Measurements from ENCODE around the gene CCT3. TPM values are rescaled to one million over a fixed set of nuclear protein-coding genes. Genes with fewer than 3 reads are reported as not detected.

The CCT3 gene
- total RNA-seq, 1 experiment from 2014 or later: 619 TPM

DNA sequence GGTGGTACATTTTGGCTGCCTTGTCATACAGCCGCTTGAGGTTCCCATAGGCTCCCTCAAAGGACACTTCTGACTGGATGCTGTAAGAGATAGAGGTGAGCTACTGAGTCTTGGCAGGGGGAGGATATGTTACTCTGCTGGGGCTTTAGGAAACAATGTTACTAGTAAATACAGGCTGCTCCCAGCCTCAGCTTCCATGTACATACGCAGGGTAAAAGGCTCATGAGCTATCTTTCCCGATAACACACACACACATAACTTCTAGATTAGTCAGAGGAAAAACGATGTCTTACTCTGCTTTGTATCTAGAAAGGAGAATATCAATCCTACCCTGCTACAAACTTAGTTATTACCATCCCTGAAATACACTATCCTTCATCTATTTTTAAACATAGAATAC is 69.8 kb downstream of the CCT3 start:
- Histone ChIP-seq H3K4me1 (ENCODE audit: control insufficient read depth in 1 of 2, insufficient read depth in 2 of 2, low read length in 2 of 2) (peaks cover 0 to 5% of the 10 kb centered on the region in 2 experiments; a peak in 2 of 4 replicates), H2AFZ (ENCODE audit: low read depth, low read length, poor library complexity, severe bottlenecking) (no peak overlapping the region), H3K36me3 (ENCODE audit: control insufficient read depth in 1 of 2, insufficient read depth in 2 of 2, low read length in 2 of 2) (peaks cover 58 to 72% of the 10 kb centered on the region in 2 experiments), H3K4me2 (ENCODE audit: low read length) (no peak overlapping the region), H3K27ac (ENCODE audit: low read depth, low read length) (no peak overlapping the region), H3K9ac (ENCODE audit: low read length) (no peak overlapping the region), H3K9me3 (ENCODE audit: control insufficient read depth in 1 of 2, insufficient read depth in 1 of 2, low read depth in 1 of 2, low read length in 2 of 2) (no peaks in the 10 kb centered on the region), H3K9me2 (ENCODE audit: insufficient read depth) (no peaks in the 10 kb centered on the region), H4K20me1 (ENCODE audit: insufficient read depth) (no peaks in the 10 kb centered on the region; the same call in 1 of the 2 replicates), H3K79me2 (ENCODE audit: insufficient read depth, low read length) (peaks cover 19% of the 10 kb centered on the region; the same call in 1 of the 2 replicates), H3K4me3 (replicated peaks in 1 of 2; ENCODE audit: low read depth in 1 of 2, low read length in 2 of 2) (no peak overlapping the region), H3K27me3 (ENCODE audit: insufficient read depth, low read length) (no peaks in the 10 kb centered on the region)
- DNase-seq (ENCODE audit: low read depth, low spot score) (no peak), ATAC-seq (no peak)
- TF ChIP-seq ZNF274 (IDR thresholded peaks at IDR 0.05; ENCODE audit: low read depth, low read length) (no peak), CBX3 (IDR thresholded peaks at IDR 0.05; ENCODE audit: low read depth) (no peak), CEBPB (IDR thresholded peaks at IDR 0.05; ENCODE audit: low read depth) (no peak), YY1 (IDR thresholded peaks at IDR 0.05; ENCODE audit: extremely low read depth, insufficient replicate concordance, low read depth, low read length) (no peak), ZFX (IDR thresholded peaks at IDR 0.05) (no peak), EGR1 (IDR thresholded peaks at IDR 0.05; ENCODE audit: low read depth) (no peak), EZH2 (IDR thresholded peaks at IDR 0.05) (no peak), TCF7L2 (IDR thresholded peaks at IDR 0.05; ENCODE audit: borderline replicate concordance, extremely low read depth, insufficient read depth, insufficient read length) (no peak), EZH2phosphoT487 (IDR thresholded peaks at IDR 0.05; ENCODE audit: borderline replicate concordance) (no peak), POLR2A (IDR thresholded peaks at IDR 0.05; ENCODE audit: borderline replicate concordance, extremely low read depth, insufficient read depth, insufficient read length) (no peak), POLR2AphosphoS5 (IDR thresholded peaks at IDR 0.05; ENCODE audit: low read depth, low read length) (no peak), FOSL1 (IDR thresholded peaks at IDR 0.05; ENCODE audit: low read depth) (no peak)
- TF ChIP-seq, protein P1, sequence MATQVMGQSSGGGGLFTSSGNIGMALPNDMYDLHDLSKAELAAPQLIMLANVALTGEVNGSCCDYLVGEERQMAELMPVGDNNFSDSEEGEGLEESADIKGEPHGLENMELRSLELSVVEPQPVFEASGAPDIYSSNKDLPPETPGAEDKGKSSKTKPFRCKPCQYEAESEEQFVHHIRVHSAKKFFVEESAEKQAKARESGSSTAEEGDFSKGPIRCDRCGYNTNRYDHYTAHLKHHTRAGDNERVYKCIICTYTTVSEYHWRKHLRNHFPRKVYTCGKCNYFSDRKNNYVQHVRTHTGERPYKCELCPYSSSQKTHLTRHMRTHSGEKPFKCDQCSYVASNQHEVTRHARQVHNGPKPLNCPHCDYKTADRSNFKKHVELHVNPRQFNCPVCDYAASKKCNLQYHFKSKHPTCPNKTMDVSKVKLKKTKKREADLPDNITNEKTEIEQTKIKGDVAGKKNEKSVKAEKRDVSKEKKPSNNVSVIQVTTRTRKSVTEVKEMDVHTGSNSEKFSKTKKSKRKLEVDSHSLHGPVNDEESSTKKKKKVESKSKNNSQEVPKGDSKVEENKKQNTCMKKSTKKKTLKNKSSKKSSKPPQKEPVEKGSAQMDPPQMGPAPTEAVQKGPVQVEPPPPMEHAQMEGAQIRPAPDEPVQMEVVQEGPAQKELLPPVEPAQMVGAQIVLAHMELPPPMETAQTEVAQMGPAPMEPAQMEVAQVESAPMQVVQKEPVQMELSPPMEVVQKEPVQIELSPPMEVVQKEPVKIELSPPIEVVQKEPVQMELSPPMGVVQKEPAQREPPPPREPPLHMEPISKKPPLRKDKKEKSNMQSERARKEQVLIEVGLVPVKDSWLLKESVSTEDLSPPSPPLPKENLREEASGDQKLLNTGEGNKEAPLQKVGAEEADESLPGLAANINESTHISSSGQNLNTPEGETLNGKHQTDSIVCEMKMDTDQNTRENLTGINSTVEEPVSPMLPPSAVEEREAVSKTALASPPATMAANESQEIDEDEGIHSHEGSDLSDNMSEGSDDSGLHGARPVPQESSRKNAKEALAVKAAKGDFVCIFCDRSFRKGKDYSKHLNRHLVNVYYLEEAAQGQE (IDR thresholded peaks at IDR 0.05; ENCODE audit: low read depth): no peak
- TF ChIP-seq, protein P2, sequence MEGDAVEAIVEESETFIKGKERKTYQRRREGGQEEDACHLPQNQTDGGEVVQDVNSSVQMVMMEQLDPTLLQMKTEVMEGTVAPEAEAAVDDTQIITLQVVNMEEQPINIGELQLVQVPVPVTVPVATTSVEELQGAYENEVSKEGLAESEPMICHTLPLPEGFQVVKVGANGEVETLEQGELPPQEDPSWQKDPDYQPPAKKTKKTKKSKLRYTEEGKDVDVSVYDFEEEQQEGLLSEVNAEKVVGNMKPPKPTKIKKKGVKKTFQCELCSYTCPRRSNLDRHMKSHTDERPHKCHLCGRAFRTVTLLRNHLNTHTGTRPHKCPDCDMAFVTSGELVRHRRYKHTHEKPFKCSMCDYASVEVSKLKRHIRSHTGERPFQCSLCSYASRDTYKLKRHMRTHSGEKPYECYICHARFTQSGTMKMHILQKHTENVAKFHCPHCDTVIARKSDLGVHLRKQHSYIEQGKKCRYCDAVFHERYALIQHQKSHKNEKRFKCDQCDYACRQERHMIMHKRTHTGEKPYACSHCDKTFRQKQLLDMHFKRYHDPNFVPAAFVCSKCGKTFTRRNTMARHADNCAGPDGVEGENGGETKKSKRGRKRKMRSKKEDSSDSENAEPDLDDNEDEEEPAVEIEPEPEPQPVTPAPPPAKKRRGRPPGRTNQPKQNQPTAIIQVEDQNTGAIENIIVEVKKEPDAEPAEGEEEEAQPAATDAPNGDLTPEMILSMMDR (IDR thresholded peaks at IDR 0.05 in 2 of 3, conservative IDR thresholded peaks at IDR 0.05 in 1 of 3; ENCODE audit: borderline replicate concordance in 1 of 3, insufficient read depth in 1 of 3, low read depth in 2 of 3, low read length in 2 of 3): no peak
- TF ChIP-seq, protein P3, sequence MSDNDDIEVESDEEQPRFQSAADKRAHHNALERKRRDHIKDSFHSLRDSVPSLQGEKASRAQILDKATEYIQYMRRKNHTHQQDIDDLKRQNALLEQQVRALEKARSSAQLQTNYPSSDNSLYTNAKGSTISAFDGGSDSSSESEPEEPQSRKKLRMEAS (IDR thresholded peaks at IDR 0.05): no peak
- TF ChIP-seq, protein P4, sequence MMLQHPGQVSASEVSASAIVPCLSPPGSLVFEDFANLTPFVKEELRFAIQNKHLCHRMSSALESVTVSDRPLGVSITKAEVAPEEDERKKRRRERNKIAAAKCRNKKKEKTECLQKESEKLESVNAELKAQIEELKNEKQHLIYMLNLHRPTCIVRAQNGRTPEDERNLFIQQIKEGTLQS (IDR thresholded peaks at IDR 0.05): no peak
- intact Hi-C loops (cut with micrococcal nuclease): no loop called here
- ChIA-PET CTCF (no interaction called here), POLR2A (no interaction called here), RAD21 (ENCODE audit: low non-redundant PET in 1 of 2, low total read pairs in 2 of 2, uncharacterized antibody in 2 of 2, unreplicated experiment in 2 of 2) (no interaction called here)
- no TSS peak for BruUV-seq (replicated peaks)

All from HCT116 (cell line).